ENCODE data around the gene SLC35F4. TPM values are rescaled to one million over a fixed set of nuclear protein-coding genes. Genes with fewer than 3 reads are reported as not detected.

The SLC35F4 gene
- total RNA-seq, 1 experiment from 2014 or later: not detected

- H3K27me3 Mint-ChIP-seq (ENCODE audit: insufficient read depth, unreplicated experiment): peaks cover 5% of the 10 kb centered on the region
- Histone ChIP-seq H3K4me3 (ENCODE audit: low read depth, low read length) (no peak overlapping the region), H3K9me3 (no peaks in the 10 kb centered on the region), H3K4me1 (no peaks in the 10 kb centered on the region), H3K27me3 (replicated peaks; ENCODE audit: control insufficient read depth, insufficient read depth, low read length) (no peaks in the 10 kb centered on the region), H3K36me3 (ENCODE audit: control insufficient read depth, insufficient read depth, low read length) (no peaks in the 10 kb centered on the region)
- no peak for DNase-seq
- no peak overlapping the region for H3K4me3 Mint-ChIP-seq (ENCODE audit: unreplicated experiment)
- H3K4me1 Mint-ChIP-seq (ENCODE audit: low read depth, unreplicated experiment): no peaks in the 10 kb centered on the region
- H3K27ac Mint-ChIP-seq (ENCODE audit: unreplicated experiment): no peak overlapping the region
- intact Hi-C loops (cut with micrococcal nuclease; ENCODE audit: unreplicated experiment): no loop called here
- no TSS peak for BruUV-seq (replicated peaks)
- TF ChIP-seq CTCF (IDR thresholded peaks at IDR 0.05; ENCODE audit: insufficient read depth in 1 of 2, low read depth in 1 of 2, low read length in 1 of 2, severe bottlenecking in 1 of 2, unreplicated experiment in 1 of 2): no peak
- CTCF ChIA-PET: no interaction called here
- no peaks in the 10 kb centered on the region for H3K36me3 Mint-ChIP-seq (ENCODE audit: insufficient read depth, unreplicated experiment)
- POLR2A ChIA-PET: no interaction called here
- no peaks in the 10 kb centered on the region for H3K9me3 Mint-ChIP-seq (ENCODE audit: unreplicated experiment)
Observed at GRCh38 chr14:57686304-57686703, 179.6 kb downstream of the SLC35F4 start.

GRCh38 chr14:57671021-57671420 lies 194.9 kb downstream of the SLC35F4 start:
- POLR2A ChIA-PET: no interaction called here
- Mint-ChIP-seq H3K4me3 (ENCODE audit: unreplicated experiment) (no peak overlapping the region), H3K27ac (ENCODE audit: unreplicated experiment) (no peak overlapping the region), H3K27me3 (ENCODE audit: insufficient read depth, unreplicated experiment) (no peaks in the 10 kb centered on the region), H3K36me3 (ENCODE audit: insufficient read depth, unreplicated experiment) (no peaks in the 10 kb centered on the region), H3K9me3 (ENCODE audit: unreplicated experiment) (peaks cover 4% of the 10 kb centered on the region), H3K4me1 (ENCODE audit: low read depth, unreplicated experiment) (no peaks in the 10 kb centered on the region)
- Histone ChIP-seq H3K9me3 (no peaks in the 10 kb centered on the region), H3K4me1 (no peaks in the 10 kb centered on the region), H3K4me3 (ENCODE audit: low read depth, low read length) (no peak overlapping the region), H3K36me3 (ENCODE audit: control insufficient read depth, insufficient read depth, low read length) (no peaks in the 10 kb centered on the region), H3K27me3 (replicated peaks; ENCODE audit: control insufficient read depth, insufficient read depth, low read length) (no peaks in the 10 kb centered on the region)
- no peak for DNase-seq
- intact Hi-C loops (cut with micrococcal nuclease; ENCODE audit: unreplicated experiment): no loop called here
- CTCF ChIA-PET: interaction anchor here (0.9 kb wide), 1 partner anchor 183 kb away, joined by 3 read pairs; no protein-coding TSS in a partner anchor
- BruUV-seq (replicated peaks): no TSS peak
- no peak for TF ChIP-seq CTCF (IDR thresholded peaks at IDR 0.05; ENCODE audit: insufficient read depth in 1 of 2, low read depth in 1 of 2, low read length in 1 of 2, severe bottlenecking in 1 of 2, unreplicated experiment in 1 of 2)

GRCh38 chr14:57660208-57660607 lies 205.7 kb downstream of the SLC35F4 start:
- Mint-ChIP-seq H3K4me3 (ENCODE audit: unreplicated experiment) (no peak overlapping the region), H3K27ac (ENCODE audit: unreplicated experiment) (no peak overlapping the region), H3K27me3 (ENCODE audit: insufficient read depth, unreplicated experiment) (peaks cover 4% of the 10 kb centered on the region), H3K9me3 (ENCODE audit: unreplicated experiment) (no peaks in the 10 kb centered on the region), H3K36me3 (ENCODE audit: insufficient read depth, unreplicated experiment) (no peaks in the 10 kb centered on the region), H3K4me1 (ENCODE audit: low read depth, unreplicated experiment) (no peaks in the 10 kb centered on the region)
- DNase-seq: no peak
- no peaks in the 10 kb centered on the region for H3K36me3 ChIP-seq (ENCODE audit: control insufficient read depth, insufficient read depth, low read length)
- H3K9me3 ChIP-seq: no peaks in the 10 kb centered on the region
- POLR2A ChIA-PET: no interaction called here
- H3K4me3 ChIP-seq (ENCODE audit: low read depth, low read length): no peak overlapping the region
- no peaks in the 10 kb centered on the region for H3K4me1 ChIP-seq
- intact Hi-C loops (cut with micrococcal nuclease; ENCODE audit: unreplicated experiment): no loop called here
- no TSS peak for BruUV-seq (replicated peaks)
- H3K27me3 ChIP-seq (replicated peaks; ENCODE audit: control insufficient read depth, insufficient read depth, low read length): no peaks in the 10 kb centered on the region
- TF ChIP-seq CTCF (IDR thresholded peaks at IDR 0.05; ENCODE audit: insufficient read depth in 1 of 2, low read depth in 1 of 2, low read length in 1 of 2, severe bottlenecking in 1 of 2, unreplicated experiment in 1 of 2): no peak
- CTCF ChIA-PET: no interaction called here

Data from Caco-2 (cell line).